GM19324 (cell line): ENCODE results near the gene SMIM5.
"Not testable (repeated sequence)": the region's sequence is repeated elsewhere in the genome, so short reads cannot be mapped to it uniquely, and the experiment has no call there.

ENCODE experiments used
- ATAC-seq: cut with Tn5 transposase; IDR thresholded peaks from one replicate; pipeline ENCODE4 v1.9.1; 2021; ENCODE audit warnings: mild to moderate bottlenecking, moderate library complexity; ENCODE audit not compliant: unreplicated experiment, low FRiP score

The SMIM5 gene

DNA sequence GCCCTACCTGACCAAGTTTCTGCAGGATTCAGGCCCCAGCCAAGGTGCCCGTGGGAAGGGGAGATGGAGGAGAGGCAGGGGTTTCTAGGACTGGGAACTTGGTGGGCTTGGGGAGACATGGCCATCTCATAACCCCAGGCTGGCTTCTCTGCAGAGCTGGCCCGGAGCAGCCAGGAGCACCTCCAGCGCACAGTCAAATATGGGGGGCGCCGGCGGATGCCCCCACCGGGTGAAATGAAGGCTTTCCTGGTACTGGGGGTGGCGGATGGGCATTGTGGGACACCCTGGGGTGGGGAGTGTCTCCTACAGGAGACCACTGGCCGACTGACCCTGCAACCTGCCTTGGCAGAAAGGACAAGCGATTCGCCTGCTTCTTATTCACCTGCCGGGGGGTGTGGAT is 9.2 kb upstream of the SMIM5 start:
- no peak for ATAC-seq

DNA sequence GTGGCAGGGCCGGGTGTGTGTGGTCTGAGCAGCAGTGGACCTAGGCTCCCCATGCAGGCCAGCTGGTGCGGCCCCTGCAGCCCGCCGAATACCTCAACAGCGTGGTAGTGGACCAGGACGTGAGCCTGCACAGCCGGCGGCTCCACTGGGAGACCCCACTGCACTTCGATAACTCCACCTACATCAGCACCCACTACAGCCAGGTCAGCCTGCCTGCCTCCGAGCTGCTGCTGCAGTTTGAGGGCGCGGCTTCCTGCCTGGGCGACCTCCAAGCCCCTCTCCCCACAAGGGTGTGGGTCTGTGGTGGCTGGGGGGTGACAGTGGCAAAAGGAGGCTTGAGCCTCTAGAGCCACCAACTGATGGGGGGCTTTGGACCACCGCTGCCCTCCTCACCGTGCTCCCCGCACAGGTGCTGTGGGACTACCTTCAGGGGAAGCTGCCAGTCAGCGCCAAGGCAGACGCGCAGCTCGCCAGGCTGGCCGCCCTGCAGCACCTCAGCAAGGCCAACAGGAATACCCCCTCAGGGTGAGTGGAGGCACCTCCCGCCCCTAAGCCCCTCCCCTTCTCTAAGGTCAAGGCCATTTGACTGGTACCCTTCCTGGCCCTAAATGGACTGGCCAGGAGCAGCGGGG is 8.4 kb upstream of the SMIM5 start:
- no peak for ATAC-seq

DNA sequence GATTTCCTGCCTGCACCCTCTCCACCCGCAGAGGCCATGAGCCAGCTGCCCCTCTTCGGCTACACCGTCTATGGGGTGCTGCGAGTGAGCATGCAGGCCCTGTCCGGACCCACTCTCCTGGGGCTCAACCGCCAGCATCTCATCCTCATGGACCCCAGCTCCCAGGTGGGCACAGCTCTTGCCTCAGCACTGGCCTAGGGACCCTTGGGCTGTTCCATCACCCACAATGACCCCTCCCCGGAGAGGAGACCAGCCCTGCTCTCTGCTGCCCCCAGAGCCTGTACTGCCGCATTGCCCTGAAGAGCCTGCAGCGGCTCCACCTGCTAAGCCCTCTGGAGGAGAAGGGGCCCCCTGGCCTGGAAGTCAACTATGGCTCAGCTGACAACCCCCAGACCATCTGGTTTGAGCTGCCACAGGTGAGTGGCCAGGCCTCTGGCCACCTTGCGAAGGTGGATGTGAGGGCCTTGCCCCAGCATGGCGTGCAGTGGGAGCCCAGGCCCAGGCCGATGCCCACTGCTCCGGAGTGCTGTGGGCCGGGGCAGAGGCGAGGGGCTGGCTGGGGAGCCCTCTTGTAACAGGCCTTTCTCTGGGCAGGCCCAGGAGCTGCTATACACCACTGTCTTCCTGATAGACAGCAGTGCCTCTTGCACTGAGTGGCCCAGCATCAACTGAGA is 7.3 kb upstream of the SMIM5 start:
- no peak for ATAC-seq

DNA sequence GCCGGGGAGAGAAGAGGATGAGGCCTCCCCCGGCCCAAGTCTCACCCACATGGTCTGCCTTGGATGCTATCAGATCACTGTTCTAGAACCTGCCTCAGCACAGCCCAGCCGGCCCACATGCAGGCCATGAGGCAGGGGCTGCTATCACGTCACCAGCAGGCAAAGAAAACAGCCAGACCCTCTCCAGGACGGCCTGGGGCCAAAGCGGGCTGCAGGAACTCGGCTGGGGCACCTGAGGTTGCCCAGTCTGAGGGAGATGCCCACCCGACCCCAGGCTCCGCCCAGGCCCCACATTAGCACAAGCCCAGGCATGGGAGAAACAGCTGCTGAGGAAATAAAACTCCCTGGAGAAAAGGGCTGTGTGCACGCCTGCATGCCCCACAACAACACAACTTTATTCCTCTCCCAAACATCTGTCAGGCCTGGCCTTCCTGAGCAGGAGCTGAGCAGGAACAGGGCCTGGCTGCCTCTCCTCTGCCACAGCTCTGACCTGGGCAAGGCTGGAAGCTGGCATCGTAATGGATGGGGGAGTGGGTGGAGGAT is 6.7 kb upstream of the SMIM5 start:
- no peak for ATAC-seq

- no peak for ATAC-seq
These were observed 6.1 kb upstream of the SMIM5 start for GRCh38 chr17:75627094-75627493.

DNA sequence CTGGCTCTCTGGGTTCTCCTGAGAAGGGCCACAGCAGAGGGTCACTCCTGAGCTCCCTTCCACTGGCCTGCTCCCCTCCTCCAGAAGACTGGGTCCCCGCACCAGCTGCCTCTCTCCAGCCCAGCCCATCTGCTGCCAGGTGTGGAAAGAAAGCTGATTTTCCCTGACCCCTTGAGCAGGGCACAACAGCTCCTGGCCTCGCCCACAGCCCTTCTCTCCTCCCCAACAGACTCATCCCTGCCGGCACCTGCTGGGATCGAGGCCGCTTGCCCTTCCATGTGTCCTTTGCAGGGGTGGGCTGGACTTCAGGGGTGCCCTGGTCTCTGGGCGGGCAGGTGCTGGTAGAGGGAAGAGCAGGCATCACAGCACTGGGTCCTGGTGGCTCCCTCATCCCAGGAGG is 4.8 kb upstream of the SMIM5 start:
- ATAC-seq: no peak

DNA sequence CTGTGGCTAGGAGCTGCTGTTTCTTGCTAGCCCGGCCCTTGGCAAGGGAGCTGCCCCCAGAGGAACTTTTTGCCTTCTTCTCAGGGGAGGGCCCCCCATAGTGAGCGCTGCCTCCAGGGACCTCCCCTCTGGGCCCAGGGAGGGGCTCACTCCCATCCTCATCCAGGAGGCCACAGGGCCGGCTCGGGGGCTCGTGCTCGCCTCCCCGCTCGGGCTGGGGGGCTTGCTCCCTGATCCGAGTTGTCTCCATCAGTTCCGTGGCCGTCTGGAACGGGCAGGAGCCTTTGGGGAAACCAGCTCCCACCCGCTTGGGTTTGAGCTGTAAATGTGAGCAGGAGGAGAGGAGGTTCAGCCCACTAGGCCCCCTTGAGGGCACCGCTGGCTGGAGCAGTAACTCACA is 4.1 kb upstream of the SMIM5 start:
- no peak for ATAC-seq

DNA sequence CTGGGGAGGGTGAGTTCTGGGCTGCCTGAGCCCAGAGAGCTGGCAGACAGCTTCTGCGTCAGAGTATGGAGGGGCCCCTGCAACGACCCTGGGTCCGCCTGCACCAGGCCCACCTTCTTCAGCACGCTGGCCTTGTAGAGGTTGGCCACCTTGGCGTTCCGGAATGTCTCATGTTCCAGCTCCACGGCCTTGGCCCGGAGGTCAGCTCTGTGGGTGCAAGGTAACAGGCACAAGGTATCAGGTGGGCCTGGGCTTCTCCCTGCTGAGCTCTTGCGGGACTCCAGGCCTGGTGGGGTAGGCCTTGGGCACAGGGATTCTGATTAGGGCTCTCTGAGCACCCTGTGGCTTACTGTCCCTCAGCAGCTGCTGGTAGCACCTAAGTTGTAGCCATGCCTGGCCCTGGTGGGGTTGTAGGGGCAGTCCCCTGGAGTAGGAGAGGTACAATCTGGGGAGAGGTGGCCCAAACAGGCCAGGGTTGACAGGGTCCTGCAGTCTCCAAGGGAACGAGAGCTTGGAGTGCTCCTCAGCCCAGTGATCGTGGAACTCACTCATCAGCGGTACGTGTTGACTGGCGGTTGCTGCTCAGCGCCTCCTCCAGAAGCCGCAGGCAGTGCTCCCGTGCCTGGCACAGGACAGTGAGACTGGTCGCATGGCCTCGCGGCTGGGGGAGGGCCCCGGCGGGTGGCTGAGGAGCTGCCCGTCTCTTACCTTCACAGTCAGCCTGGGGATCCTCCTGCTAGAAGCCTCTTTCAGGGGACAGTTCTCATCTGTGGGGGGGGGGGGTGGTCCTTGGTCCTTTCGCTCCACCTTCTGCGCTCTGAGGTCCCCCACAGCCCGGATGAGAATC is 2.9 kb upstream of the SMIM5 start:
- no peak for ATAC-seq

DNA sequence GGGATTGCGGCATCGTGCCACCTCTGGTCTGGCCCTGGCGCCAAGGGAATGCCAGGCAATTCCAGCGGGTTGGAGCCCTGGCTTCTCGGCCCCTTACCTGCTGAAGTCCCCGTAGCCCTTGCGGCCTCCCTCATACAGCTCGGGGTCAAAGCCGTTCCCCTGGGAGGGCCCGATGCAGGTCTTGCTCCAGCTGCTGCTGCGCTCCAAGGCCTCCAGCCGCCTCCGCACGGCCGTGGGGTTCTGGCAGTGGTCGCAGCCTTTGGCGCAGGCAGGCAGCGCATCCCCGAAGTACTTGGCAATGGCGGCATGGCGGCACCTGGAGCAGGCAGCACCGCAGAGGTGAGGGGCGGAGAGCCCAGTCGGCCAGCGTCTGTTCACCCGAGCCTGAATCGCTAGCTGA is 1.9 kb upstream of the SMIM5 start:
- ATAC-seq: no peak

GRCh38 chr17:75632428-75632827 is 806 bp upstream of the SMIM5 start:
- no peak for ATAC-seq

- ATAC-seq: no peak
These were observed 497 bp downstream of the SMIM5 start for GRCh38 chr17:75633486-75634375.

DNA sequence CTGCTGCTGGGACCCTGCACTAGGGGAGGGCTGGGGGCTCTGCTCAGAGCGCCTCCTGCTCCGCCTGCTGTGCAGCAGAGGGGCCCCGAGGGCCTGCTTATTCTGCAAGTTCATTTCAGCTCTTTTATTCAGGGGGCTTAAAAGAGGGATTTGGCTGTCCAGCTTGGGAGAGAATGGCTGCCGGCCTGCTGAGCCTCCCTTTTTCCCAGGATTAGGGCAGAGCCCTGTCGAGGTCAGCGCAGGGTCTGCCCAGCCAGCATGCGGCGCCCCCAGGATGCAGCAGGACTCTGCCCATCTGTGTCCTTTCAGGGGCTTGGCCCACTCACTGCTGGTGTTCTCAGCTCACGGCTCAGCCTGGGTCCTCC is 1.1 kb downstream of the SMIM5 start:
- ATAC-seq: no peak

GRCh38 chr17:75634754-75635609 is 1.7 kb downstream of the SMIM5 start:
- ATAC-seq: no peak

DNA sequence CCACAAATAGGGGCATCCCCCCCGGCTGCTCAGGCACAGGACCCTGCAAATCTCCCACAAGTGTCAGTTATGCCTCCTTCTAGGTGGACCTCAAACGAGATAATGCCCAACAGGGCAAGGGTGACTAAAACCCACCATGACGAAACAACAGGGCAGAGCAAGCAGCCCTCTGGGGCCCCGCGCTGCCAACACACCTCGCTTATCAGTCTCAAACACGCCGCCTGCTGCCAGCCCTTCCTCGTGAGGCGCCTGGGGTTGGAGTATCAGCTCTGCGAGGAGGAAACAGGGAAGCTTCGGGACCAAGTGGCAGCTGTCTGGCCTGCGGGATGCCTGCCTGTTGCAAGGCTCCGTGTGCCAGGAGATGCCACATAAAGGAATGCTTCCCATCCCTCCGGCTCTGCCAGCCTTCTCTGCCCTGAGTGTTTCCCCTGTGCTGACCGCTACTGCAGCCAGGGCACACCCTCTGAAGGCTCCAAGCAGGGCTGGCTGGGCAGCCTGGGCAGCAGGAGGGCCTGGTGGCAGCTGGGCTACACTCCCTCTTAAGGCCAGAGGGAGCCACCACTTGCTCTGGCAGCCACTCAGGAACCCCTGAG is 2.5 kb downstream of the SMIM5 start:
- no peak for ATAC-seq

GRCh38 chr17:75636381-75637142 is 3.3 kb downstream of the SMIM5 start:
- no peak for ATAC-seq

- ATAC-seq: no peak
These were observed 3.9 kb downstream of the SMIM5 start for GRCh38 chr17:75637143-75637538.

DNA sequence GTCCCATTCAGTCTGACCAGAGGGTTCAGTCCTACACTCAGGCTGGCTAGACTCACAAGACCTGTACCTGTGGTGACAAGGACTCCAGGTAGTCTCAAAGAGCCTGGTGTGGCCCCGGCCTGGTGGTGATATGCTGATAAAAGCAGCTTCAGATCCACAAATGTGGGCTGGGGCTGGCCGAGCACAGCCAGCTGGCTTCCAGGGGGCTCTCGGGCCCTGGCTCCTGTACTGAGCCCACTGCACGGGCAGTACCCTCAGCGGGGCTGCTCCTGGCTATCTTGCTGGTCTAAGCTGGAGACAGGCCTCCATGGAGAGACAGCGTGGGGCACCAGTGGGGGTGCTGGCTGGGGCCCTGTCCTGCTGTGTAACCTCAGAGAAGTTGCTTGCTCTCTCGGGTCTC is 4.3 kb downstream of the SMIM5 start:
- no peak for ATAC-seq

DNA sequence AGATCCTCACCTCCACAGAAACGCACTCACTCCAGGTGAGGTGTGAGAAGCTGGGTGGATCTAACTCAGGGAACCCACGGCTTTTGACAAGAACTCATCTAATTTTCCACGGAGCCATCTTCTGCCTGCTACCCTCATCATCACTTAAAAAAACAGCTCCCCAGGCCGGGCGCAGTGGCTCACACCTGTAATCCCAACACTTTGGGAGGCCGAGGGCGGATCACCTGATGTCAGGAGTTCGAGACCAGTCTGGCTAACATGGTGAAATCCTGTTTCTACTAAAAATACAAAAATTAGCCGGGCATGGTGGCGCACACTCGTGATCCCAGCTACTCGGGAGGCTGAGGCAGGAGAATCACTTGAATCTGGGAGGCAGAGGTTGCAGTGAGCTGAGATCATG is 4.8 kb downstream of the SMIM5 start:
- ATAC-seq: not testable (repeated sequence)
